ENCODE data around the gene DYSF.

GRCh38 chr2:71674158-71674851 is 220.9 kb downstream of the DYSF start:
- TF ChIP-seq CTCF (IDR thresholded peaks at IDR 0.05) = no peak
- no peak for TF ChIP-seq POLR2A (IDR thresholded peaks at IDR 0.05)

Data from Peyer's patch (tissue), 4 donors.